BLaER1 treated with 17β-estradiol and CSF1 and Interleukin-3, amounts not matched to agents 10 nM and 100 nM (cell line): ENCODE results near the gene CDHR2.

Experiments used
- H3K27ac ChIP-seq, 11 experiments: shearing (Covaris generic); formaldehyde crosslinking; 2 replicates each; pipeline ENCODE4 v1.8.1; 2022
- H3K27me3 ChIP-seq, 11 experiments: shearing (Covaris generic); formaldehyde crosslinking; 2 replicates each; pipeline ENCODE4 v1.8.1; 2022
- H3K36me3 ChIP-seq, 11 experiments: shearing (Covaris generic); formaldehyde crosslinking; 2 replicates each; pipeline ENCODE4 v1.8.1; 2022
- H3K4me1 ChIP-seq, 10 experiments: shearing (Covaris generic); formaldehyde crosslinking; 2 replicates each; pipeline ENCODE4 v1.8.1; 2022
- H3K4me2 ChIP-seq, 11 experiments: shearing (Covaris generic); formaldehyde crosslinking; 2 replicates each; pipeline ENCODE4 v1.8.1; 2022
- H3K4me3 ChIP-seq, 10 experiments: shearing (Covaris generic); formaldehyde crosslinking; 2 replicates each; pipeline ENCODE4 v1.8.1; 2022
- H3K9ac ChIP-seq, 11 experiments: shearing (Covaris generic); formaldehyde crosslinking; 2 replicates each; pipeline ENCODE4 v1.8.1; 2022
- H3K9me3 ChIP-seq, 11 experiments: shearing (Covaris generic); formaldehyde crosslinking; replicated peaks in 1 of 11; 2 replicates each; pipeline ENCODE4 v1.8.1; 2022
- H4K20me1 ChIP-seq, 11 experiments: shearing (Covaris generic); formaldehyde crosslinking; 2 replicates each; pipeline ENCODE4 v1.8.1; 2022
- Cebpa-rat ChIP-seq, 11 experiments: shearing (Covaris generic); IDR thresholded peaks; 2 replicates each; pipeline ENCODE4 v1.8.1; 2022

Gene CDHR2

DNA sequence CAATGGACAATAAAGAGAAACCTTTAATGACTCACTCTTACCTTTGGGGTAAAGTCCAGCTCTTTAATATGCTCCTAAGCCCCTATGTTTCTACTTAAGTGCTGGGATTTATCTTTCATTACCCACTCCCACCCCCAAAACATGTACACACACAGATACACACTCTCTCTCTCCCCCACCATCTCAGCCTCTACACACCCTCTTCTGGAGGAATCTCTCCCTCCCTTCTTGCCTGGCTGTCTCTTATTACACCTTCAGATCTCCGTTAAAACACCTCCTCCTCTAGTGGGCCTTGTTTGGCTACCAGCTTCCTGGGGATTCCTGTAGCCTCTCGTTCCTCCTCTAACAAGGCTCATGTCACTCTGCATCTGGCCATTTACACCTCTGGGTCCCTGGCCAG, 53.9 kb downstream of the CDHR2 start:
- Histone ChIP-seq H3K9me3 (no peaks in the 10 kb centered on the region), H4K20me1 (peaks cover 0 to 100% (median 89%) of the 10 kb centered on the region in 11 experiments; a peak in 19 of 22 replicates), H3K27ac (peak overlapping the region in 8 of 11 experiments; percentile 7 to 50 (median 27); a peak in 5 of 22 replicates), H3K27me3 (no peaks in the 10 kb centered on the region), H3K4me1 (peaks cover 11 to 43% (median 36%) of the 10 kb centered on the region in 10 experiments; a peak in 19 of 20 replicates), H3K4me3 (no peak overlapping the region), H3K9ac (peak overlapping the region in 3 of 11 experiments; percentile 11 to 27 (median 15); a peak in 1 of 22 replicates), H3K36me3 (peaks cover 12 to 32% (median 18%) of the 10 kb centered on the region in 11 experiments; a peak in 20 of 22 replicates), H3K4me2 (peak overlapping the region; percentile 2 to 60 (median 37); a peak in 17 of 22 replicates)
- TF ChIP-seq Cebpa-rat (IDR thresholded peaks at IDR 0.05) = no peak

GRCh38 chr5:176606032-176606431, 56.9 kb downstream of the CDHR2 start:
- peaks cover 22 to 63% (median 51%) of the 10 kb centered on the region in 10 experiments; a peak in 19 of 20 replicates for H3K4me1 ChIP-seq
- no peaks in the 10 kb centered on the region for H3K9me3 ChIP-seq
- H3K27ac ChIP-seq = peak overlapping the region in 2 of 11 experiments; percentile 2 to 33; a peak in 2 of 22 replicates
- H4K20me1 ChIP-seq = peaks cover 0 to 84% (median 76%) of the 10 kb centered on the region in 11 experiments; a peak in 20 of 22 replicates
- H3K36me3 ChIP-seq = peaks cover 0 to 17% (median 0%) of the 10 kb centered on the region in 11 experiments; a peak in 5 of 22 replicates
- peak overlapping the region in 8 of 11 experiments; percentile 24 to 69 (median 62); a peak in 15 of 22 replicates for H3K4me2 ChIP-seq
- peak overlapping the region in 7 of 11 experiments; percentile 26 to 51 (median 48); a peak in 12 of 22 replicates for H3K9ac ChIP-seq
- peaks cover 0 to 4% (median 3%) of the 10 kb centered on the region in 11 experiments; a peak in 3 of 22 replicates for H3K27me3 ChIP-seq
- no peak overlapping the region for H3K4me3 ChIP-seq
- TF ChIP-seq Cebpa-rat (IDR thresholded peaks at IDR 0.05) = no peak

GRCh38 chr5:176606875-176607274, 57.7 kb downstream of the CDHR2 start:
- Histone ChIP-seq H3K4me3 (no peak overlapping the region), H3K27me3 (peaks cover 0 to 4% (median 3%) of the 10 kb centered on the region in 11 experiments; a peak in 3 of 22 replicates), H3K27ac (0 out of 22 replicates have a peak overlapping the region, but pooled peaks of 1 of the 11 experiments have one; percentile 33), H3K9ac (peak overlapping the region in 7 of 11 experiments; percentile 26 to 51 (median 48); a peak in 5 of 22 replicates), H3K36me3 (peaks cover 0 to 14% (median 0%) of the 10 kb centered on the region in 11 experiments; a peak in 5 of 22 replicates), H3K4me1 (peaks cover 23 to 63% (median 53%) of the 10 kb centered on the region in 10 experiments; a peak in 19 of 20 replicates), H3K9me3 (no peaks in the 10 kb centered on the region), H3K4me2 (peak overlapping the region in 8 of 11 experiments; percentile 24 to 69 (median 62); a peak in 14 of 22 replicates), H4K20me1 (peaks cover 0 to 76% (median 68%) of the 10 kb centered on the region in 11 experiments; a peak in 20 of 22 replicates)
- no peak for TF ChIP-seq Cebpa-rat (IDR thresholded peaks at IDR 0.05)

DNA sequence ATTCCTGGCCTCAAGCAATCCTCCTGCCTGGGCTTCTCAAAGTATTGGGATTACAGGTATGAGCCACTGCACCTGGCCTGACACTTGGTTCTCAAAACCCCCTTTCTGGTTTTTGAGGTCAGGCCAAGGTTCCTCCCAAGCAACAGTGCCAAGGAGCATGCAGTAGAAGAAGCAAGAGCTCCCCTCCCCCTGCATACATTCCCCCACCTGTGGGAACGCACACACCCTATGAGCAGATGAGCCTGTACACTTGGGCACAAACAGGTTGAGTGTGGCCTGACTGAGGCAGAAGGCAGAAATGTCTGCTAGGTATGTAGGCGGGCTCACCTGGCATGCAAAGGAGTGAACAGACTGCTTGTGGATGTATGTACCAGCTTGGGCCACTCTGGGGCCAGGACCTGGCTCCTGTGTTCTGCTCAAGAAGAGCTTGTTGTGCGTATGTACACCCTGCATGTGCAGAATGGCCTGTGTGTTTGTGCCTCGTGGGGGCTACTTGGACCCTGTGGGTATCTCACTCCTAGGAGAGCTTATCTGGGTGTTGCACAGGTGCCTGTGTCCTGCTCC, 59.1 kb downstream of the CDHR2 start:
- H4K20me1 ChIP-seq = peaks cover 0 to 64% (median 55%) of the 10 kb centered on the region in 11 experiments; a peak in 20 of 22 replicates
- H3K9me3 ChIP-seq = no peaks in the 10 kb centered on the region
- no peak overlapping the region for H3K27ac ChIP-seq
- H3K9ac ChIP-seq = peak overlapping the region in 1 of 11 experiments; percentile 88; a peak in 2 of 22 replicates
- peaks cover 0 to 4% (median 3%) of the 10 kb centered on the region in 11 experiments; a peak in 3 of 22 replicates for H3K27me3 ChIP-seq
- peak overlapping the region; percentile 72 to 99 (median 95); a peak in 21 of 22 replicates for H3K4me2 ChIP-seq
- no peak for TF ChIP-seq Cebpa-rat (IDR thresholded peaks at IDR 0.05)
- H3K36me3 ChIP-seq = peaks cover 0 to 14% (median 0%) of the 10 kb centered on the region in 11 experiments; a peak in 5 of 22 replicates
- peak overlapping the region in 1 of 10 experiments; percentile 77; a peak in 2 of 20 replicates for H3K4me3 ChIP-seq
- H3K4me1 ChIP-seq = peaks cover 23 to 60% (median 51%) of the 10 kb centered on the region in 10 experiments; a peak in 19 of 20 replicates

DNA sequence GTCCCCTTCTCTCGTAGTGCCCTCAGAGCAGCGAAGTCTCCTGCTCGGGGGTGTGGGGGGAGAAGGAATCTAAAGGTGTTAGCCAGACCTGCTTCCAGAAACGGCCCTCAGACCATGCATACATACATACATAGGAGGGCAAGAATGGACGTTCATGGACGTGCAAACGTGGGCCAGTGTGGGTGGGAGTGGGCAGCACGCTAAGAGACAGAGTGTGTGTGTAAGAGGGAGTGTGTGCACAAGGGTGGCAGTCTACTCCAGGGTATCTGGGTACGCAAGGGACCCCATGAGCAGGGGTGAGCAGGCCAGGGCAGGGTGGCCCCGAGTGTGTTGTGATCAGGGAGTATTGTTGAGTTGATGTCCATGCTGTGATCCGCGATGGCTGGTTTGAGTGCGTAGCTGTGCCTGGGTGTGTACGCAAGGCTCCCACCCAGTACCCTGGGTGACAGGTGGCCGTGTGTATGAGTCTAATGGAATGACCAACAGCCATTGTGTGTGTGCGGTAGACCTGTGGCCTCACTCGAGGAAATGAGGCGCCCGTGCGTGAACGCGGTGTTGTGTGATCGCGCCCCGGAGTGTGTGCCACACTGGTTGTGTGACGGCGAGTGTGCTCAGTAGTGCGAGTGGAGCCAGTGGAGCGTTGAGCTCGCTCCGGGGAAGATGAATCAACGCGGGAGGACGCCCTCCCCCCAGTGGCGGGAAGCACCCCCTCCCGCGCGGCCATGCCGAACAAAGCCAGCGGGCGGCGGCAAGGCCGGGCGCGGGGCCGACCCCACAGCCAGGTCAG, 60.0 kb downstream of the CDHR2 start:
- H3K27me3 ChIP-seq = peaks cover 0 to 4% (median 3%) of the 10 kb centered on the region in 11 experiments; a peak in 3 of 22 replicates
- TF ChIP-seq Cebpa-rat (IDR thresholded peaks at IDR 0.05) = no peak
- H3K27ac ChIP-seq = peak overlapping the region in 8 of 11 experiments; percentile 78 to 86 (median 82); a peak in 13 of 22 replicates
- peaks cover 0 to 14% (median 0%) of the 10 kb centered on the region in 11 experiments; a peak in 5 of 22 replicates for H3K36me3 ChIP-seq
- H3K4me1 ChIP-seq = peaks cover 14 to 51% (median 42%) of the 10 kb centered on the region in 10 experiments; a peak in 19 of 20 replicates
- H4K20me1 ChIP-seq = peaks cover 0 to 56% (median 49%) of the 10 kb centered on the region in 11 experiments; a peak in 20 of 22 replicates
- H3K9ac ChIP-seq = peak overlapping the region; percentile 55 to 89 (median 84); a peak in 20 of 22 replicates
- no peaks in the 10 kb centered on the region for H3K9me3 ChIP-seq
- H3K4me2 ChIP-seq = peak overlapping the region; percentile 72 to 99 (median 95)
- H3K4me3 ChIP-seq = peak overlapping the region; percentile 70 to 86 (median 78)

DNA sequence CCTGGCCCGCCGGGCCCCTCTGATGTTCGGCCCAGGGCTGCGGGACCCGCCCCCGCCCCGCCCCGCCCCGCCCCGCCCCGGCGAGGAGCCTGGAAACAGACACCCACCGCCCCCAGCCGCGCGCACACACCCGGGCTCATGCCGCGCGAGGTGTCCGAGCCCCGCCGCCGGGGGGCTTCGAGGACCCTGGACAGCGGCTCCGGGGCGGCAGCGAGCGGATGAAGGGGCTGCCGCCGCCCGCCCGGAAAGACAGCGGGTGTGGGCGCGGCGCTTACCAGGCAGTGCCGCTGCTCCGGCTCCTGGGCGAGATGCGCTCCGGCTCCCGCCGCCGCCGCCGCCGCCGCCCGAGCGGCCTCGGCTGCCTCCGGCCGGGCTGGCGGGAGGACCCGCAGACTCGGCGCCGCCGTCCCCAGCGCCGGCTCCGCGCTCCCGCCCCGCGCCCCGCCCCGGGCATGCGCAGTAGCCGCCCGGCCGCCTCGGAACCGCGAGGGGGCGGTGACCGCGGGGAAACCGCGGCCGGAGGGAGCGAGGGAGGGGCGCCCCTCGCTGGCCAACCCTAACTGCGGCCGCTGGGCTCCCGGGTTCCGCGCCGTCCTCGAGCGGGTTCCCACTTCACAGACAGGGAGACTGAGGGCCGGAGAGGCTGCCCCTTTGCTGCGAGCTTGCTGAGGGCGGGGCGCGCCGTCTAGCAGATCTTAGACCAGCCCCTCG, 60.7 kb downstream of the CDHR2 start, which contains the start of gene GPRIN1:
Gene GPRIN1, minus strand, starts transcription at position 433 of the 711 bp plus-strand sequence. CDS start 10,322 bp downstream, outside the sequence.
- H3K27me3 ChIP-seq = peaks cover 0 to 4% (median 3%) of the 10 kb centered on the region in 11 experiments; a peak in 3 of 22 replicates
- H3K4me2 ChIP-seq = peak within 1 kb of the TSS; percentile 72 to 99 (median 95)
- peak within 1 kb of the TSS; percentile 75 to 89 (median 84) for H3K9ac ChIP-seq
- H3K4me3 ChIP-seq = peak within 1 kb of the TSS; percentile 70 to 86 (median 78)
- H4K20me1 ChIP-seq = peaks cover 0 to 52% (median 45%) of the 10 kb centered on the region in 11 experiments; a peak in 20 of 22 replicates
- H3K4me1 ChIP-seq = peaks cover 13 to 49% (median 39%) of the 10 kb centered on the region in 10 experiments; a peak in 19 of 20 replicates
- H3K9me3 ChIP-seq = no peaks in the 10 kb centered on the region
- H3K27ac ChIP-seq = peak within 1 kb of the TSS in 10 of 11 experiments; percentile 50 to 86 (median 80); a peak in 19 of 22 replicates
- peaks cover 0 to 14% (median 0%) of the 10 kb centered on the region in 11 experiments; a peak in 5 of 22 replicates for H3K36me3 ChIP-seq
- TF ChIP-seq Cebpa-rat (IDR thresholded peaks at IDR 0.05) = no peak

- Histone ChIP-seq H3K4me2 (peak overlapping the region; percentile 72 to 99 (median 93)), H3K4me3 (peak overlapping the region; percentile 70 to 86 (median 78)), H3K36me3 (peaks cover 0 to 9% (median 0%) of the 10 kb centered on the region in 11 experiments; a peak in 3 of 22 replicates), H3K4me1 (peaks cover 16 to 54% (median 42%) of the 10 kb centered on the region in 10 experiments), H3K27ac (peak overlapping the region in 9 of 11 experiments; percentile 59 to 86 (median 82); a peak in 17 of 22 replicates), H3K9ac (peak overlapping the region; percentile 75 to 89 (median 84); a peak in 21 of 22 replicates), H4K20me1 (peaks cover 0 to 47% (median 40%) of the 10 kb centered on the region in 11 experiments; a peak in 20 of 22 replicates), H3K27me3 (peaks cover 0 to 4% (median 3%) of the 10 kb centered on the region in 11 experiments; a peak in 3 of 22 replicates), H3K9me3 (no peaks in the 10 kb centered on the region)
- no peak for TF ChIP-seq Cebpa-rat (IDR thresholded peaks at IDR 0.05)
Measured at GRCh38 chr5:176610435-176610773, 61.3 kb downstream of the CDHR2 start.
